ENCODE results near the gene ELOA. TPM values are rescaled to one million over a fixed set of nuclear protein-coding genes. Genes with fewer than 3 reads are reported as not detected.

Gene ELOA
- total and polyA plus RNA-seq, 2 experiments from 2014 or later, result 49.1 to 57.7 TPM

DNA sequence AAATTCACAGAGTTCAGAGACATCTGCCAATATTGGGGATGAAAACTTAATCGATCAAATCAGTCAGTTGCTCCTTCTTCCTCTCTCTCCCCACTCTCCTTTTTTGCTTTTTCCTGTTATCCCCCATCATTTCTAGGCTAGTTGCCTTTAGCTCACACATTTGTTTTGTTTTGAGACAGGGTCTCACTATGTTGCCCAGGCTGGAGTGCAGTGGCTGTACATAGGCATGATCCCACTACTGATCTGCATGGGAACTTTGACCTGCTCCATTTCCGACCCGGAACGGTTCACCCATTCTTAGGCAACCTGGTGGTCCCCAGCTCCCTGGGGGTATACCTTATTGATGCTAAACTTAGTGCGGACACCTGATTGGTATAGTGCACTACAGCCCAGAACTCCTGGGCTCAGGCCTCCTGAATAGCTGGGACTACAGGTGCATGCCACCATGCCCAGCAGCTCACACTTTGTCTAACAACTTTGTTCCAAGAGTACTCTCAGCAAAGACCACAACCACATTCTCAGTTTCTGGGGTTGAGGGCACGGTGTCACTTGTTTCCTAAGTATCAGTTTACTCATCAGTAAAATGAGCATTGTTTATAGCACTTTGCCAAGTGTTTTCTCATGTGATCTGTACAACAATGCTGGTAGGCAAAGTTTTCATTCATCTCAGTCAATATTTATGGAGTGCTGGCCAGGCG lies 6.7 kb upstream of the ELOA start:
- Mint-ChIP-seq H3K4me3 (no peak overlapping the region), H3K27me3 (ENCODE audit: insufficient read depth, low read depth, poor library complexity) (peaks cover 2% of the 10 kb centered on the region), H3K27ac (no peak overlapping the region)

GRCh38 chr1:23741609-23742008 lies 1.7 kb upstream of the ELOA start:
- TF ChIP-seq EZH2 (IDR thresholded peaks at IDR 0.05; ENCODE audit: low read depth, unreplicated experiment) (no peak), EZH2phosphoT487 (IDR thresholded peaks at IDR 0.05; ENCODE audit: unreplicated experiment) (no peak), JUNB (IDR thresholded peaks at IDR 0.05; ENCODE audit: unreplicated experiment) (no peak)
- no peaks in the 10 kb centered on the region for H3K9me3 Mint-ChIP-seq
- H3K27me3 Mint-ChIP-seq (ENCODE audit: insufficient read depth, low read depth, poor library complexity), result peaks cover 8% of the 10 kb centered on the region
- H3K4me2 ChIP-seq, result no peak overlapping the region
- H3K9me2 ChIP-seq (ENCODE audit: insufficient read depth), result no peaks in the 10 kb centered on the region
- peaks cover 16% of the 10 kb centered on the region for H3K4me1 ChIP-seq (ENCODE audit: insufficient read depth)
- ATAC-seq (no peak), DNase-seq (ENCODE audit: low spot score) (no peak)
- H3K79me2 ChIP-seq (replicated peaks; ENCODE audit: insufficient read depth), result peaks cover 29% of the 10 kb centered on the region
- H3K27ac ChIP-seq (ENCODE audit: low read depth), result no peak overlapping the region
- peak overlapping the region; percentile 79; the same call in 2 of the 3 replicates for H3K4me3 Mint-ChIP-seq
- H3K27me3 ChIP-seq (ENCODE audit: insufficient read depth), result no peaks in the 10 kb centered on the region
- peaks cover 12% of the 10 kb centered on the region; the same call in 2 of the 3 replicates for H3K36me3 Mint-ChIP-seq (ENCODE audit: low read depth)
- H3K27ac Mint-ChIP-seq, result peak overlapping the region; percentile 54; the same call in 1 of the 2 replicates
- H3F3A ChIP-seq (replicated peaks; ENCODE audit: low read depth), result no peaks in the 10 kb centered on the region
- peaks cover 27% of the 10 kb centered on the region for H3K4me1 Mint-ChIP-seq
- peaks cover 11% of the 10 kb centered on the region; the same call in 1 of the 2 replicates for H4K20me1 ChIP-seq (replicated peaks; ENCODE audit: insufficient read depth)
- H2AFZ ChIP-seq, result no peak overlapping the region
- H3K36me3 ChIP-seq (ENCODE audit: insufficient read depth), result 0 out of 2 replicates have a peak, but pooled peaks cover 5% of the 10 kb centered on the region
- no peak overlapping the region for H3K4me3 ChIP-seq

More for the DNA sequence above, 6.7 kb upstream of the ELOA start:
- Mint-ChIP-seq H3K9me3 (no peaks in the 10 kb centered on the region), H3K4me1 (peaks cover under 1% of the 10 kb centered on the region; the same call in 2 of the 3 replicates), H3K36me3 (ENCODE audit: low read depth) (peaks cover 5% of the 10 kb centered on the region; the same call in 1 of the 3 replicates)
- no peak for TF ChIP-seq NANOG (IDR thresholded peaks at IDR 0.05; ENCODE audit: borderline replicate concordance)
- no peak for TF ChIP-seq ETS1 (IDR thresholded peaks at IDR 0.05)
- TF ChIP-seq CREB1 (CRISPR knock-in tag; IDR thresholded peaks at IDR 0.05; ENCODE audit: low read depth), result no peak
- TF ChIP-seq ZNF114 (CRISPR knock-in tag; IDR thresholded peaks at IDR 0.05), result no peak
- TF ChIP-seq POLR2AphosphoS5 (IDR thresholded peaks at IDR 0.05; ENCODE audit: low read depth), result no peak
- no peak for TF ChIP-seq JUNB (IDR thresholded peaks at IDR 0.05; ENCODE audit: unreplicated experiment)
- no peak for TF ChIP-seq ZNF331 (CRISPR knock-in tag; IDR thresholded peaks at IDR 0.05; ENCODE audit: low read depth)
- Histone ChIP-seq H3F3A (replicated peaks; ENCODE audit: low read depth) (no peaks in the 10 kb centered on the region), H3K4me1 (ENCODE audit: insufficient read depth) (no peaks in the 10 kb centered on the region; the same call in 1 of the 2 replicates), H3K4me2 (no peak overlapping the region), H3K27me3 (ENCODE audit: insufficient read depth) (no peaks in the 10 kb centered on the region), H3K36me3 (ENCODE audit: insufficient read depth) (no peaks in the 10 kb centered on the region), H3K4me3 (no peak overlapping the region), H4K20me1 (replicated peaks; ENCODE audit: insufficient read depth) (peaks cover 7% of the 10 kb centered on the region; the same call in 1 of the 2 replicates), H2AFZ (no peak overlapping the region), H3K9me2 (ENCODE audit: insufficient read depth) (0 out of 2 replicates have a peak, but pooled peaks cover 3% of the 10 kb centered on the region), H3K79me2 (replicated peaks; ENCODE audit: insufficient read depth) (0 out of 2 replicates have a peak, but pooled peaks cover 5% of the 10 kb centered on the region), H3K27ac (ENCODE audit: low read depth) (no peak overlapping the region)
- no peak for DNase-seq (ENCODE audit: low spot score)
- no peak for ATAC-seq
